ENCODE results near the gene GNA12. TPM values are rescaled to one million over a fixed set of nuclear protein-coding genes. Genes with fewer than 3 reads are reported as not detected.

GNA12 gene
- total RNA-seq, 1 donor from 2014 or later = 67.2 TPM

DNA sequence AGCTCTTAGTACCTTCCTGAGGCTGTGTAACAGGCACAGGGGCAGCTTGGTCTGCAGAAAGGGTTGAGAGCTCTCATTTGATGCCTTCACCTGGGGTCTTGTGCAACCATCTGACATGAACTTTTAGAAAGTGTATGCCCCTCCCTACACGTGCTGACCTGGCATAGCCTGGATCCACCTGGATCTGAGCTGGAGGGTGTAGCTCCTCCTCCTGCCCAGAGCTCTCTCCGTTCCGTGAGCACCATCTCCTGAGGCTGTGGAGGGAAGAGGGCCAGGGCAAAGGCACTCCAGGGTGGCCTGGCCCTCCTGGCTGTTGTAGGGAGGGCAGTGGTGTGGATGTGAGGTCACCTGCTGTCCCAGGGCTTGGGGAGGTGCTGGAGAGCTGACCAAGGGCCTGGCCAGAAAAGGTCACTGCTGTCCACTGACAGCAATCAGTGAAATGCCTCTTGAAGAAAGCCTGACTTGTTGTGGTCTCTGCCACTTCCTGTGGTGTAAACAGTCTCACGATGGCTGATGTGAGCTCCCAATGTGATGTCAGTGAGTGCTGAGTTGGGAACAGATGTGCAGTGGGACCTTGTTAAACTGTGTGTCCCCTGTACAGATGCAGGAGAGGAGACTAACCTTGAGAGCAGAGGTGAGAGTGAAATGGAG, 133.1 kb downstream of the GNA12 start:
- Mint-ChIP-seq H3K9me3 (ENCODE audit: unreplicated experiment) (peaks cover 4% of the 10 kb centered on the region), H3K36me3 (ENCODE audit: low read depth, unreplicated experiment) (peaks cover 27% of the 10 kb centered on the region), H3K27me3 (ENCODE audit: low read depth, unreplicated experiment) (peaks cover 2% of the 10 kb centered on the region), H3K4me3 (ENCODE audit: unreplicated experiment) (no peak overlapping the region), H3K4me1 (ENCODE audit: low read depth, unreplicated experiment) (peaks cover 8% of the 10 kb centered on the region), H3K27ac (ENCODE audit: unreplicated experiment) (no peak overlapping the region)
- Histone ChIP-seq H4K20me1 (ENCODE audit: insufficient read depth, low read length) (peaks cover 9% of the 10 kb centered on the region), H3K4me2 (ENCODE audit: low read length) (no peak overlapping the region), H3K4me3 (ENCODE audit: insufficient read depth, low read depth, low read length) (no peak overlapping the region), H2AFZ (ENCODE audit: low read depth, low read length) (no peak overlapping the region), H3K4me1 (ENCODE audit: insufficient read depth, low read length) (peaks cover 5% of the 10 kb centered on the region), H3K36me3 (ENCODE audit: insufficient read depth, low read length) (no peaks in the 10 kb centered on the region), H3K27me3 (ENCODE audit: insufficient read depth, low read length) (no peaks in the 10 kb centered on the region), H3K79me2 (ENCODE audit: insufficient read depth, low read length) (no peaks in the 10 kb centered on the region), H3K27ac (ENCODE audit: low read depth, low read length) (no peak overlapping the region), H3K9me3 (ENCODE audit: insufficient read depth, low read depth, low read length) (no peaks in the 10 kb centered on the region), H3K9ac (ENCODE audit: low read length) (no peak overlapping the region)
- DNase-seq (ENCODE audit: low read depth) = no peak
- TF ChIP-seq EZH2 (IDR thresholded peaks at IDR 0.05; ENCODE audit: insufficient read depth, low read length) (no peak), CTCF (IDR thresholded peaks at IDR 0.05; ENCODE audit: insufficient read depth, low read depth, low read length) (no peak)
- FAIRE-seq = no peak

DNA sequence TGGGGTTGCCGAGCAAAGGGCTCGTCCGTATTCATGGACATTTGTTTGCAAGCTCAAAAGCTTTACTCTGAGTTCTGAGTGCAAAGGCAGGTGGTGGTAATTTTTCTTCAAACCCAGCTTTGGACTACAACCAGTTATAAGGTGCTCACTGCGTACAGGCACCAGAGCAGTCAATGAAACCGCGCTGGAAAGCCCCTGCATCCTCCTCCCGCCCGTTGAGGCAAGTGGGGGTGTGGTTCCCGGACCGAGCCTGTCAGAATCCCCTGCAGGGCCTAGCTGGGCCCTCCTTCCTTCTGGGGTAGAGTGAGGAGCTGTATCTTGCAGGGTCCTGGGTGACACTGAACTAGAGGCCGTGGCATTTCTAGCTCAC, 133.8 kb downstream of the GNA12 start:
- Histone ChIP-seq H3K4me2 (ENCODE audit: low read length) (peak overlapping the region; percentile 58), H3K9ac (ENCODE audit: low read length) (no peak overlapping the region), H3K4me3 (ENCODE audit: insufficient read depth, low read depth, low read length) (no peak overlapping the region), H2AFZ (ENCODE audit: low read depth, low read length) (no peak overlapping the region), H3K27me3 (ENCODE audit: insufficient read depth, low read length) (no peaks in the 10 kb centered on the region), H3K4me1 (ENCODE audit: insufficient read depth, low read length) (no peaks in the 10 kb centered on the region), H3K79me2 (ENCODE audit: insufficient read depth, low read length) (no peaks in the 10 kb centered on the region), H3K36me3 (ENCODE audit: insufficient read depth, low read length) (no peaks in the 10 kb centered on the region), H3K9me3 (ENCODE audit: insufficient read depth, low read depth, low read length) (no peaks in the 10 kb centered on the region), H3K27ac (ENCODE audit: low read depth, low read length) (no peak overlapping the region), H4K20me1 (ENCODE audit: insufficient read depth, low read length) (peaks cover 9% of the 10 kb centered on the region)
- H3K4me1 Mint-ChIP-seq (ENCODE audit: low read depth, unreplicated experiment) = peaks cover 2% of the 10 kb centered on the region
- no peak for FAIRE-seq
- H3K27ac Mint-ChIP-seq (ENCODE audit: unreplicated experiment) = no peak overlapping the region
- peaks cover 4% of the 10 kb centered on the region for H3K9me3 Mint-ChIP-seq (ENCODE audit: unreplicated experiment)
- TF ChIP-seq CTCF (IDR thresholded peaks at IDR 0.05; ENCODE audit: insufficient read depth, low read depth, low read length) = no peak
- H3K27me3 Mint-ChIP-seq (ENCODE audit: low read depth, unreplicated experiment) = peaks cover 3% of the 10 kb centered on the region
- H3K36me3 Mint-ChIP-seq (ENCODE audit: low read depth, unreplicated experiment) = peaks cover 20% of the 10 kb centered on the region
- H3K4me3 Mint-ChIP-seq (ENCODE audit: unreplicated experiment) = no peak overlapping the region
- no peak for DNase-seq (ENCODE audit: low read depth)

- Histone ChIP-seq H3K27me3 (ENCODE audit: insufficient read depth, low read length) (no peaks in the 10 kb centered on the region), H3K9ac (ENCODE audit: low read length) (peak overlapping the region; percentile 12), H3K27ac (ENCODE audit: low read depth, low read length) (no peak overlapping the region), H3K9me3 (ENCODE audit: insufficient read depth, low read depth, low read length) (no peaks in the 10 kb centered on the region), H3K4me1 (ENCODE audit: insufficient read depth, low read length) (no peaks in the 10 kb centered on the region), H3K4me2 (ENCODE audit: low read length) (peak overlapping the region; percentile 58), H2AFZ (ENCODE audit: low read depth, low read length) (no peak overlapping the region), H3K4me3 (ENCODE audit: insufficient read depth, low read depth, low read length) (no peak overlapping the region), H4K20me1 (ENCODE audit: insufficient read depth, low read length) (peaks cover 9% of the 10 kb centered on the region), H3K79me2 (ENCODE audit: insufficient read depth, low read length) (no peaks in the 10 kb centered on the region), H3K36me3 (ENCODE audit: insufficient read depth, low read length) (no peaks in the 10 kb centered on the region)
- no peak for FAIRE-seq
- H3K27me3 Mint-ChIP-seq (ENCODE audit: low read depth, unreplicated experiment) = peaks cover 4% of the 10 kb centered on the region
- H3K27ac Mint-ChIP-seq (ENCODE audit: unreplicated experiment) = no peak overlapping the region
- no peak for DNase-seq (ENCODE audit: low read depth)
- TF ChIP-seq CTCF (IDR thresholded peaks at IDR 0.05; ENCODE audit: insufficient read depth, low read depth, low read length) (peak; percentile 63), EZH2 (IDR thresholded peaks at IDR 0.05; ENCODE audit: insufficient read depth, low read length) (no peak)
- H3K9me3 Mint-ChIP-seq (ENCODE audit: unreplicated experiment) = peaks cover 4% of the 10 kb centered on the region
- H3K36me3 Mint-ChIP-seq (ENCODE audit: low read depth, unreplicated experiment) = peaks cover 18% of the 10 kb centered on the region
- H3K4me3 Mint-ChIP-seq (ENCODE audit: unreplicated experiment) = no peak overlapping the region
- no peaks in the 10 kb centered on the region for H3K4me1 Mint-ChIP-seq (ENCODE audit: low read depth, unreplicated experiment)
Observed at GRCh38 chr7:2709553-2710285, 134.4 kb downstream of the GNA12 start.
